Measurements from ENCODE around the gene RRAS.

The RRAS gene

DNA sequence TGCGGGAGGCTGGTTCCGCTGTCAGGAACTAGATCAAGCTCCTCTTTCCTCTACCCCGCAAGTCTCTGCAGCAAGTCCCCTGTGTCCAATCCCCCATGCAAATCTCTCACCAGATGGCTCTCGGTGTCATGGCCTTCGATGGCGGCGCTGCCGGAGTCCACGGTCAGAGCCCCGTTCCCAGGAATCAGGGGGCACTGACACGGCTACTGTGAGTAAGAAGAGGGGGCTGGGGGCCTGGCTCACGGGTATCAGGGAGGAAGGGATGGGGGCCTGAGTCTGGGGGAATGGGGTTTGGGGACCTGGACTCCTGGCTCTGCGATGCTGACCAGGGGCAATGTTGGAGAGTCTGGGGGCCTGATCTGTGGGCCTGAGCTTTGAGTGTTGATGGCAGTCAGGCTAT lies 6.1 kb upstream of the RRAS start:
- H3K4me3 ChIP-seq (replicated peaks; ENCODE audit: low read depth, low read length) = no peak overlapping the region
- no peak for DNase-seq (ENCODE audit: extremely low read depth, low read depth)

DNA sequence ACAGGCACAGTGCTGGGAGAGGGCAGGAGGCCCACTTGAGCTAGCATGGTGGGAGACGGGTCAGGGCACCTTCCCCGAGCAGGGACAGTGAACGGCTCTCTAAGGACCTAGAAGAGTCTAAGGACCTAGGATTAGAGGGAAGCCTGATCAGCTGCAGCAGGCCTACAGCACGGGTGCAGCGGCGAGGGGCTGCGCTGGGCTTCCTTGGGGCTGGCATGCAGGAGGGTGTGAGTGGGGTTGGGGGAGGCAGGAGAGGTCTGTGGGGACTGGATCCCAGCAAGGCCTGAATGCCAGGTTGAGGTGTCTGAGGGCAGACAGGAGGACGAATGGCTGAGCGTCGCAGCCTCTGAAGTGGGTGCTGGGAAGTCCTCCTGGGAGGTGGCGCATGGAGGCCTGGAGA lies 5.6 kb upstream of the RRAS start:
- no peak for DNase-seq (ENCODE audit: extremely low read depth, low read depth)
- TF ChIP-seq, protein P1, sequence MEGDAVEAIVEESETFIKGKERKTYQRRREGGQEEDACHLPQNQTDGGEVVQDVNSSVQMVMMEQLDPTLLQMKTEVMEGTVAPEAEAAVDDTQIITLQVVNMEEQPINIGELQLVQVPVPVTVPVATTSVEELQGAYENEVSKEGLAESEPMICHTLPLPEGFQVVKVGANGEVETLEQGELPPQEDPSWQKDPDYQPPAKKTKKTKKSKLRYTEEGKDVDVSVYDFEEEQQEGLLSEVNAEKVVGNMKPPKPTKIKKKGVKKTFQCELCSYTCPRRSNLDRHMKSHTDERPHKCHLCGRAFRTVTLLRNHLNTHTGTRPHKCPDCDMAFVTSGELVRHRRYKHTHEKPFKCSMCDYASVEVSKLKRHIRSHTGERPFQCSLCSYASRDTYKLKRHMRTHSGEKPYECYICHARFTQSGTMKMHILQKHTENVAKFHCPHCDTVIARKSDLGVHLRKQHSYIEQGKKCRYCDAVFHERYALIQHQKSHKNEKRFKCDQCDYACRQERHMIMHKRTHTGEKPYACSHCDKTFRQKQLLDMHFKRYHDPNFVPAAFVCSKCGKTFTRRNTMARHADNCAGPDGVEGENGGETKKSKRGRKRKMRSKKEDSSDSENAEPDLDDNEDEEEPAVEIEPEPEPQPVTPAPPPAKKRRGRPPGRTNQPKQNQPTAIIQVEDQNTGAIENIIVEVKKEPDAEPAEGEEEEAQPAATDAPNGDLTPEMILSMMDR (IDR thresholded peaks at IDR 0.05; ENCODE audit: low read depth, low read length, missing control alignments) = no peak
- H3K4me3 ChIP-seq (replicated peaks; ENCODE audit: low read depth, low read length) = no peak overlapping the region

More for the DNA sequence above, 6.1 kb upstream of the RRAS start:
- TF ChIP-seq, protein P1 (IDR thresholded peaks at IDR 0.05; ENCODE audit: low read depth, low read length, missing control alignments) = no peak

DNA sequence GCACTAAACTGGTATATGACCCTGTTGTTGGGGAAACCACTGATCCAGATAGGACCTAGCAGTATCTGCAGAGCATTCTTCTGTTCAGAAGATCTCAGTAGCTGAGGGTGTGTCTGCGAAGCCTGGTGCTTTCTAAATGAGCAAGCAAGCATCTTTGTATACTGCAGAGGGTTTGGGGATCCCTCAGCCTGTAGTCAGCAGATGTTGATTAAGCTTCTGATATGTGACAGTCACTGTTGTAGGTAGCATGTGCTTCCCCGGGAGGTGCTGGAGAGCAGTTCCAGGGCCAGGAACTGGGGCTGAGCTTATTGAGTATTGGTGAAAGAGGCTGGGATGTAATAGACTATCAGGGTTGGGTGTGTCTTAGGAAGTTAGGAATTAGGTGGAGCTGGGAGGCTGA lies 3.5 kb upstream of the RRAS start:
- H3K4me3 ChIP-seq (replicated peaks; ENCODE audit: low read depth, low read length) = peak overlapping the region; percentile 99
- TF ChIP-seq, protein P1 (IDR thresholded peaks at IDR 0.05; ENCODE audit: low read depth, low read length, missing control alignments) = no peak
- DNase-seq (ENCODE audit: extremely low read depth, low read depth) = no peak

DNA sequence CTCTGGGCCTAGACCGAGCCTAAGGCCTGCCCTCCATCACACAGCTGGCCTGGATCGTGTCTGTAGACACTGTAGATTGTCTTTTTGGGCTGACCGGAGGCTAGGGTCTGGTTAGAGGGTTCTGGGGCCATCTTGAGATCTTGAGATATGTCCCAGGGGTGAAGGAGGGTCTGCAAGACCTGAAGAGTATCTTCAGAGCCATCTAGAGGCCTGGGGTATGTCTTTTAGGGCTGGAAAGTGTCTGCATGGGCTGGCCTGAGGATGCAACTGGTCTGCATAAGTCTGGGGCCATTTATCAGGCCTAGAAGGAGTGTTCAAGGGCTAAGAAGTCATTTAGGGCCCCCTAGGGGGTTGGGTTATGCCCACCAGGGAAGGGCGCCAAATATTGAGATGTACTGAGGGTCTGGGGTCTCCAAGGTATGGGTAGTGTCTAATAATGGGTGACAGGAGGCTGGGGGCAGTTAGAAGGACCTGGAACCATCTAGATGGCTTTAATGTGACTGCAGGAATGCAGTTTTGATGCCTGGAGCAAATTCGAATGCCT lies 2.6 kb upstream of the RRAS start:
- TF ChIP-seq, protein P1 (IDR thresholded peaks at IDR 0.05; ENCODE audit: low read depth, low read length, missing control alignments) = no peak
- no peak for DNase-seq (ENCODE audit: extremely low read depth, low read depth)
- H3K4me3 ChIP-seq (replicated peaks; ENCODE audit: low read depth, low read length) = peak overlapping the region; percentile 99

DNA sequence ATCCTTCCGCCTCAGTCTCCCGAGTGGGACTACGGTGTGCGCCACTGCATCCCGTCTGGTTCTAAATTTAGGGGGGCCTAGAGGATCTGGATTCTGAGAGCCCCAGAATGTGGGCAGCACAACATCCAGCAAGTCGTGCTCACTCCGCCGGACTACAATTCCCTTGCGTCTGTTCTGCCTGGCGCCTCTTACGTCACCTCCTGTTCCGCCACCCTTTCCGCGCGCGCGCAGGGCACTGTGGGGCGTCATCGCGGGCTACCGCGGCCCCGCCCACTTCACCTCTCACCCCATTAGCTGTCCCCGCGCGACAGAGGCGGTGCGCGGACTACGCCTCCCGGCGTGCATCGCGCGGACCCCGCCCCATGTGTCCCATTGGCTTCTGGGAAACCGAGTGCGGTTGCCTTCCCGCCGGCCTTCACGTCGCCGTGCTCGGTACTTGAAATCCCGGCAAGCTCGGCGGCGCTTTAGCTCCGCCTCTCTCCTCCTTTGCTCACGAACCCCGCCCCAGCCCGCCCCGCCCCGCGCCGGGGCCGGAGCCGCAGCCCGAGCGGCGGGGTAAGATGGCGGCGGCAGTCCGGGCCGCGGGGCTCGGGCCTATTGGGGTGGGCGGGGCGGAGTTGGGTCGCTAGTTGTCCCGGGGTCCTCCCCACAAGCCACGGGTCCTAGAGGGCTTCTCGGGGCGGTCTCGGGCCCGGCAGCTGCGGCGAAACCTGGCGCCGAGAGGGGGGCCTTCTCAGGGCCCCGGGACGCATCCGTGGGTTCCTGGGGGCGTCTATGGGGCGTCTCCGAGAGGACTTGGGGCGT lies 1.9 kb upstream of the RRAS start, which contains the start of gene SCAF1:
TSS of gene SCAF1 (plus strand) at position 522 of the 804 bp plus-strand sequence. CDS start 2,818 bp downstream, outside the sequence.
- H3K4me3 ChIP-seq (replicated peaks; ENCODE audit: low read depth, low read length) = peak within 1 kb of the TSS; percentile 99
- peak; percentile 96 for DNase-seq (ENCODE audit: extremely low read depth, low read depth)
- TF ChIP-seq, protein P1 (IDR thresholded peaks at IDR 0.05; ENCODE audit: low read depth, low read length, missing control alignments) = no peak

DNA sequence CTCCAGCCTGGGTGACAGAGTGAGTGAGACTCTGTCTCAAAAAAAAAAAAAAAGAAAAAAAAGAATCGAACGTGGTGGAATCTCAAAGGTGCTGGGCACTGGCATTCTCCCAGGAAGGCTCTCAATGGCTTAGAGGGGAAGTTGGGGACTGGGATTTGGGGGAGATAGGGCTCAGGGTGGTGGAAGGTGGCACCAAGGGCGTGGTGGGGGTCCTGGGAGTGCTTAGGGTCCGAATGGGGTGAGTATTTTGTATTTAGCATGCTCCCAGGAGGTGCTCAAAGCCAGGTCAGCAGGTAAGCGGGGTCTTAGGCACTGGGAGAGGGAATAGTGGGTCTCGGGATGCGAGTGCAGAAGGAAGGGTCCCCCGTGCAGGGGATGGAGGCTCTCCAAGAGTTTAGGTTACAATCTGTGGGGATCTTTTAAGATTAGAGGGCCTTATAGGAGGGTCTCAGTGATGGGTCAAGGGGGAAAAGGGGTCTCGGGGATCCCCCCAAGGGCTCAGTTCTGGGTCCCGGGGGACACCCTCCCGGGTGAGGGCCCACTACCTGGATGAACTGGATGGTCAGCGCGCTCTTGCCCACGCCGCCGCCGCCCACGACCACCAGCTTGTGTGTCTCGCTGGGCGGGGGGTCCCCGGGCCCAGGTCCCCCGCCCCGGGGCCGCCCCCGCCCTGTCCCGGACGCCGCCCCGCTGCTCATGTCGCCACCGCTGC lies 386 bp downstream of the RRAS start:
- peak overlapping the region; percentile 48 for H3K4me3 ChIP-seq (replicated peaks; ENCODE audit: low read depth, low read length)
- TF ChIP-seq, protein P1 (IDR thresholded peaks at IDR 0.05; ENCODE audit: low read depth, low read length, missing control alignments) = no peak
- DNase-seq (ENCODE audit: extremely low read depth, low read depth) = no peak

Measured in HFF-Myc (cell line).